ENCODE data around the gene PLCXD3.

Gene PLCXD3

GRCh38 chr5:41403846-41404245 lies 106.6 kb downstream of the PLCXD3 start:
- Histone ChIP-seq H3K27ac (no peak overlapping the region), H3K79me2 (ENCODE audit: insufficient read depth, low read depth) (no peaks in the 10 kb centered on the region), H4K20me1 (ENCODE audit: insufficient read depth) (no peaks in the 10 kb centered on the region), H3K4me2 (no peak overlapping the region), H2AFZ (ENCODE audit: low read depth) (no peak overlapping the region), H3K9ac (no peak overlapping the region), H3K4me1 (ENCODE audit: low read depth, poor library complexity, severe bottlenecking) (no peaks in the 10 kb centered on the region), H3K4me3 (IDR thresholded peaks at IDR 0.05; ENCODE audit: insufficient read depth, low read depth, low read length) (no peak overlapping the region), H3K36me3 (ENCODE audit: insufficient read depth) (no peaks in the 10 kb centered on the region), H3K27me3 (ENCODE audit: insufficient read depth, low read depth) (no peaks in the 10 kb centered on the region)
- no peak for TF ChIP-seq CTCF (conservative IDR thresholded peaks at IDR 0.05; ENCODE audit: low read depth, low read length)

- no peak overlapping the region for H3K4me3 ChIP-seq (IDR thresholded peaks at IDR 0.05; ENCODE audit: insufficient read depth, low read depth, low read length)
- H3K9ac ChIP-seq = no peak overlapping the region
- no peak overlapping the region for H2AFZ ChIP-seq (ENCODE audit: low read depth)
- H3K27ac ChIP-seq = no peak overlapping the region
- H3K4me2 ChIP-seq = no peak overlapping the region
- no peaks in the 10 kb centered on the region for H3K36me3 ChIP-seq (ENCODE audit: insufficient read depth)
- no peaks in the 10 kb centered on the region for H4K20me1 ChIP-seq (ENCODE audit: insufficient read depth)
- no peaks in the 10 kb centered on the region for H3K4me1 ChIP-seq (ENCODE audit: low read depth, poor library complexity, severe bottlenecking)
- no peaks in the 10 kb centered on the region for H3K79me2 ChIP-seq (ENCODE audit: insufficient read depth, low read depth)
- no peaks in the 10 kb centered on the region for H3K27me3 ChIP-seq (ENCODE audit: insufficient read depth, low read depth)
- TF ChIP-seq CTCF (conservative IDR thresholded peaks at IDR 0.05; ENCODE audit: low read depth, low read length) = no peak
These were observed 107.6 kb downstream of the PLCXD3 start for GRCh38 chr5:41402845-41403244.

GRCh38 chr5:41399839-41400238 lies 110.6 kb downstream of the PLCXD3 start:
- Histone ChIP-seq H3K4me1 (ENCODE audit: low read depth, poor library complexity, severe bottlenecking) (no peaks in the 10 kb centered on the region), H3K36me3 (ENCODE audit: insufficient read depth) (no peaks in the 10 kb centered on the region), H3K79me2 (ENCODE audit: insufficient read depth, low read depth) (no peaks in the 10 kb centered on the region), H3K27ac (no peak overlapping the region), H4K20me1 (ENCODE audit: insufficient read depth) (no peaks in the 10 kb centered on the region), H3K4me3 (IDR thresholded peaks at IDR 0.05; ENCODE audit: insufficient read depth, low read depth, low read length) (no peak overlapping the region), H3K27me3 (ENCODE audit: insufficient read depth, low read depth) (no peaks in the 10 kb centered on the region), H3K4me2 (no peak overlapping the region), H2AFZ (ENCODE audit: low read depth) (no peak overlapping the region), H3K9ac (no peak overlapping the region)
- no peak for TF ChIP-seq CTCF (conservative IDR thresholded peaks at IDR 0.05; ENCODE audit: low read depth, low read length)

- Histone ChIP-seq H3K27ac (no peak overlapping the region), H3K4me3 (IDR thresholded peaks at IDR 0.05; ENCODE audit: insufficient read depth, low read depth, low read length) (no peak overlapping the region), H3K79me2 (ENCODE audit: insufficient read depth, low read depth) (no peaks in the 10 kb centered on the region), H4K20me1 (ENCODE audit: insufficient read depth) (no peaks in the 10 kb centered on the region), H3K9ac (no peak overlapping the region), H3K36me3 (ENCODE audit: insufficient read depth) (no peaks in the 10 kb centered on the region), H3K27me3 (ENCODE audit: insufficient read depth, low read depth) (no peaks in the 10 kb centered on the region), H2AFZ (ENCODE audit: low read depth) (no peak overlapping the region), H3K4me2 (no peak overlapping the region), H3K4me1 (ENCODE audit: low read depth, poor library complexity, severe bottlenecking) (no peaks in the 10 kb centered on the region)
- no peak for TF ChIP-seq CTCF (conservative IDR thresholded peaks at IDR 0.05; ENCODE audit: low read depth, low read length)
These were observed 118.4 kb downstream of the PLCXD3 start for GRCh38 chr5:41392016-41392415.

- Histone ChIP-seq H3K27ac (no peak overlapping the region), H3K27me3 (ENCODE audit: insufficient read depth, low read depth) (no peaks in the 10 kb centered on the region), H3K36me3 (ENCODE audit: insufficient read depth) (no peaks in the 10 kb centered on the region), H3K4me2 (no peak overlapping the region), H3K9ac (no peak overlapping the region), H4K20me1 (ENCODE audit: insufficient read depth) (no peaks in the 10 kb centered on the region), H2AFZ (ENCODE audit: low read depth) (no peak overlapping the region), H3K79me2 (ENCODE audit: insufficient read depth, low read depth) (no peaks in the 10 kb centered on the region), H3K4me1 (ENCODE audit: low read depth, poor library complexity, severe bottlenecking) (no peaks in the 10 kb centered on the region), H3K4me3 (IDR thresholded peaks at IDR 0.05; ENCODE audit: insufficient read depth, low read depth, low read length) (no peak overlapping the region)
- TF ChIP-seq CTCF (conservative IDR thresholded peaks at IDR 0.05; ENCODE audit: low read depth, low read length) = no peak
These were observed 135.8 kb downstream of the PLCXD3 start for GRCh38 chr5:41374631-41375030.

All from KMS-11 (cell line).